Measurements from ENCODE around the gene FKBP5. TPM values are rescaled to one million over a fixed set of nuclear protein-coding genes. Genes with fewer than 3 reads are reported as not detected.

FKBP5 gene
- polyA plus RNA-seq, 1 experiment: 1.6 TPM

- ChIA-PET POLR2A (no interaction called here), CTCF (interaction anchor here (1.2 to 4.6 kb wide), 5 partner anchors 34 to 147 kb away, joined by 4 to 35 read pairs (median 6); partner anchors contain the start of gene ARMC12)
- DNase-seq (ENCODE audit: low read depth): no peak
- TF ChIP-seq CTCF (IDR thresholded peaks at IDR 0.05; ENCODE audit: insufficient read depth, low read depth, low read length): no peak
- Histone ChIP-seq H3K27me3 (ENCODE audit: control insufficient read depth, insufficient read depth, low read length) (no peaks in the 10 kb centered on the region), H3K36me3 (ENCODE audit: control insufficient read depth, insufficient read depth, low read length) (no peaks in the 10 kb centered on the region), H3K4me3 (ENCODE audit: low read depth, low read length) (no peak overlapping the region)
These were observed 98.8 kb downstream of the FKBP5 start for GRCh38 chr6:35589904-35590303.

DNA sequence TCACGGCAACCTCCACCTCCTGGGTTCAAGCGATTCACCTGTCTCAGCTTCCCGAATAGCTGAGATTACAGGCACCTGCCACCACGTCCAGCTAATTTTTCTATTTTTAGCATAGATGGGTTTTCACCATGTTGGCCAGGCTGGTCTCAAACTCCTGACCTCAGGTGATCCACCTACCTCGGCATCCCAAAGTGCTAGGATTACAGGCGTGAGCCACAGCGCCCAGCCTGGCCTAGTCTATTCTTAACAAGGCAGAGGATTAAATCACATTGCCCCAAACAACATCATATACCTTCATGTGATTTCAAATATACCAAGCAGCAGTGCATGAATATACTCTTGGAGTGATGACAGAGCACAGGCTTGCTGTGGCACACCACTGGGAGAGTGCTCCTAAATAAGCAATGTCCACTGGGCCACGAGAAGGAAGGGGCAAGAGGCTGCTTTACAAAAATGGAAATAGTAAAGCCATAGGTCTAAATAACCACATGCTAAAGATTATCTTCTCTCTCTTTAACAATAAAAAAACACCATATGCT is 99.4 kb downstream of the FKBP5 start:
- TF ChIP-seq CTCF (IDR thresholded peaks at IDR 0.05; ENCODE audit: insufficient read depth, low read depth, low read length): no peak
- Histone ChIP-seq H3K27me3 (ENCODE audit: control insufficient read depth, insufficient read depth, low read length) (no peaks in the 10 kb centered on the region), H3K36me3 (ENCODE audit: control insufficient read depth, insufficient read depth, low read length) (no peaks in the 10 kb centered on the region), H3K4me3 (ENCODE audit: low read depth, low read length) (no peak overlapping the region)
- CTCF ChIA-PET: interaction anchor here (3.5 kb wide), 1 partner anchor 147 kb away, joined by 31 read pairs; the partner anchor contains the start of gene ARMC12
- DNase-seq (ENCODE audit: low read depth): no peak
- POLR2A ChIA-PET: no interaction called here

- no peaks in the 10 kb centered on the region for H3K27me3 ChIP-seq (ENCODE audit: control insufficient read depth, insufficient read depth, low read length)
- no peak for TF ChIP-seq CTCF (IDR thresholded peaks at IDR 0.05; ENCODE audit: insufficient read depth, low read depth, low read length)
- no peak for DNase-seq (ENCODE audit: low read depth)
- H3K36me3 ChIP-seq (ENCODE audit: control insufficient read depth, insufficient read depth, low read length): no peaks in the 10 kb centered on the region
- ChIA-PET POLR2A (no interaction called here), CTCF (interaction anchor here (1.1 to 3.5 kb wide), 7 partner anchors 16 to 152 kb away, joined by 3 to 31 read pairs (median 3); partner anchors contain the start of gene ARMC12)
- H3K4me3 ChIP-seq (ENCODE audit: low read depth, low read length): no peak overlapping the region
These were observed 101.5 kb downstream of the FKBP5 start for GRCh38 chr6:35587167-35587566.

DNA sequence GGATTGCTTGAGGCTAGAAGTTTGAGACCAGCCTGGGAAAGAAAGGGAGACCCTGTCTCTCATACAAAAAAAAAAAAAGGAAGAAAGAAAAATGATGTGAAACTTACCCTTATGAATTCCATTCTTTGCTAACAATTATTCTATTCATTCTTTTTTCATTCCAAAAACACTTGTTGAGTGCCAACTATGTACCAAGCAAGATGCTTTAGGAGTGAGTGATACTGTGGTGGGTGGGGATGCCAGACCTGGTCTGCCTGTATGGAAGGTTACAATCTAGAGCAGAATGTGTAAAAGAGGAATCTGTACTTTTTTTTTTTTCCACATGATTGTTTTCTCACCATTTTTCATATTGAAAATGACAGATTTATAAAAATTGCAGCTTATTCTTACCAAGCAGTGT is 102.2 kb downstream of the FKBP5 start:
- ChIA-PET POLR2A (no interaction called here), CTCF (interaction anchor here (1.1 to 3.5 kb wide), 6 partner anchors 38 to 153 kb away, joined by 3 to 31 read pairs (median 4); partner anchors contain the start of gene ARMC12)
- no peak for DNase-seq (ENCODE audit: low read depth)
- no peak overlapping the region for H3K4me3 ChIP-seq (ENCODE audit: low read depth, low read length)
- no peak for TF ChIP-seq CTCF (IDR thresholded peaks at IDR 0.05; ENCODE audit: insufficient read depth, low read depth, low read length)
- H3K27me3 ChIP-seq (ENCODE audit: control insufficient read depth, insufficient read depth, low read length): no peaks in the 10 kb centered on the region
- H3K36me3 ChIP-seq (ENCODE audit: control insufficient read depth, insufficient read depth, low read length): no peaks in the 10 kb centered on the region

DNA sequence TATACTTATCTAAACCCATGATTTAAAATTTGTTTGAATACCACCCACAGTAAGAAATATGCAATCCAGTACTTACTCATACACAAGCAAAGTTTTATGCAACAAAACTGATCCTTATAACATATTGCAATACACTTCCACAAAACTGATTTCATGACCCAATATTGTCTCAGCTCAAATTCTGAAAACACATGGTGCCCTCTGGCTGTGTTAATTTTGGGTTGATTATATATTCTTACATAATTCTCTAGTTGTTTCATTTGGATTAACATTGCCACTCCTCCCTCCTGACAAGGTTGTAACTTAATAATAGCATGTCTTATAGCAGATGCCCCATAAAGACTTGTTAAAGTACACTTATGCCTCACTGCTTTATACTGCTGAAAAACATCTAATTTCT is 103.1 kb downstream of the FKBP5 start:
- CTCF ChIA-PET: interaction anchor here (0.8 to 12.1 kb wide), 6 partner anchors 9 to 152 kb away, joined by 3 to 162 read pairs (median 12); partner anchors contain the start of gene ARMC12

More for the DNA sequence above, 103.1 kb downstream of the FKBP5 start:
- POLR2A ChIA-PET: no interaction called here
- Histone ChIP-seq H3K27me3 (ENCODE audit: control insufficient read depth, insufficient read depth, low read length) (no peaks in the 10 kb centered on the region), H3K4me3 (ENCODE audit: low read depth, low read length) (no peak overlapping the region), H3K36me3 (ENCODE audit: control insufficient read depth, insufficient read depth, low read length) (no peaks in the 10 kb centered on the region)
- DNase-seq (ENCODE audit: low read depth): no peak
- no peak for TF ChIP-seq CTCF (IDR thresholded peaks at IDR 0.05; ENCODE audit: insufficient read depth, low read depth, low read length)
